K562 (cell line): ENCODE results near the gene KCNK16. TPM values are rescaled to one million over a fixed set of nuclear protein-coding genes. Genes with fewer than 3 reads are reported as not detected.

Experiments
- ATAC-seq: fragments of 200-7000 bp; cut with Tn5 transposase; 3 replicates; pipeline ENCODE4 v1.9.1; 2020; ENCODE audit warnings: moderate library complexity
- BruUV-seq: library from RNA; stranded (reverse); fragments of 400-500 nt; replicated peaks from 2 replicates; lab custom pipeline; 2021; lab: Mats Ljungman, UMichigan
- CTCF ChIA-PET: fragments of 300-600 bp; formaldehyde crosslinking; extraction: SDS; loops from one replicate; lab custom pipeline; 2021; ENCODE audit warnings: low intra/inter-chr PET ratio; lab: Yijun Ruan, JAX
- POLR2A ChIA-PET: fragments of 300-600, 350-650 bp; sonication (Branson Sonifier 250); formaldehyde crosslinking; extraction: SDS; loops from one replicate; lab custom pipeline; 2021; ENCODE audit warnings: antibody characterized with exemption, inconsistent platforms; lab: Yijun Ruan, JAX
- DNase-seq, 4 experiments: peaks; one replicate each; pipeline versions ENCODE4 v3.0.0 to v3.0.0-alpha.2; 2011 to 2018; ENCODE audit warnings: low spot score in 3 of 4, mixed read lengths in 3 of 4; ENCODE audit errors: extremely low read depth in 1 of 4
- FAIRE-seq: peaks from 2 replicates; lab custom pipeline; 2011; peaks lifted over from hg19 to GRCh38; lab: Jason Lieb, UNC
- H2AFZ ChIP-seq: 2 replicates; pipeline ENCODE4 v1.6.0; 2011; ENCODE audit warnings: low read depth, low read length, control low read depth, inconsistent platforms
- H3K27ac ChIP-seq: fragments of 200-600 bp; 3 replicates; pipeline ENCODE4 v1.8.0; 2011; ENCODE audit warnings: low read depth, mild to moderate bottlenecking, control low read depth, inconsistent platforms, low read length, moderate library complexity, mixed read lengths; ENCODE audit errors: extremely low read depth
- H3K27me3 ChIP-seq, 2 experiments: fragments of 300-600 bp in 1 of 2; 2 replicates in 1 of 2; 3 replicates in 1 of 2; pipeline versions ENCODE4 v1.6.0 to v1.8.0; 2011; ENCODE audit warnings: inconsistent platforms in 2 of 2, low read length in 2 of 2, mild to moderate bottlenecking in 1 of 2, mixed read lengths in 1 of 2, moderate library complexity in 1 of 2; ENCODE audit not compliant: control insufficient read depth in 2 of 2, insufficient read depth in 2 of 2
- H3K36me3 ChIP-seq: fragments of 300-600 bp; 3 replicates; pipeline ENCODE4 v1.8.0; 2011; ENCODE audit warnings: mild to moderate bottlenecking, low read length, inconsistent platforms; ENCODE audit not compliant: control insufficient read depth, insufficient read depth
- H3K4me1 ChIP-seq, 2 experiments: fragments of 200-600 bp in 1 of 2; replicated peaks in 1 of 2; 2 replicates in 1 of 2; 3 replicates in 1 of 2; pipeline versions ENCODE4 v1.5.1 to v1.8.0; 2011; ENCODE audit warnings: inconsistent platforms in 2 of 2, low read length in 2 of 2, mild to moderate bottlenecking in 1 of 2, mixed read lengths in 1 of 2, moderate library complexity in 1 of 2; ENCODE audit not compliant: control insufficient read depth in 2 of 2, insufficient read depth in 2 of 2
- H3K4me2 ChIP-seq: 2 replicates; pipeline ENCODE4 v1.6.1; 2011; ENCODE audit warnings: low read length, control low read depth, inconsistent platforms, mixed read lengths; ENCODE audit not compliant: insufficient read depth
- H3K4me3 ChIP-seq: fragments of 200-600 bp; sonication (generic), shearing (Covaris generic); 2 replicates; pipeline ENCODE4 v1.5.1; 2016; ENCODE audit warnings: control low read depth, inconsistent platforms
- H3K79me2 ChIP-seq: fragments of 200-600 bp; 3 replicates; pipeline ENCODE4 v1.8.0; 2011; ENCODE audit warnings: low read length, inconsistent platforms; ENCODE audit not compliant: control insufficient read depth, insufficient read depth
- H3K9ac ChIP-seq, 2 experiments: 2 replicates each; pipeline versions ENCODE4 v1.6.0 to v1.6.1; 2011; ENCODE audit warnings: low read depth in 2 of 2, low read length in 2 of 2, control low read depth in 1 of 2, inconsistent platforms in 1 of 2, mild to moderate bottlenecking in 1 of 2, mixed read lengths in 1 of 2; ENCODE audit not compliant: insufficient read depth in 1 of 2
- H3K9me1 ChIP-seq: one replicate; pipeline ENCODE4 v1.6.0; 2011; ENCODE audit warnings: inconsistent platforms, mild to moderate bottlenecking, low read length, moderate library complexity; ENCODE audit not compliant: control insufficient read depth, insufficient read depth
- H3K9me3 ChIP-seq: replicated peaks from 2 replicates; pipeline ENCODE4 v1.5.1; 2011; ENCODE audit warnings: low read depth, low read length, inconsistent platforms; ENCODE audit not compliant: control insufficient read depth, insufficient read depth
- H4K20me1 ChIP-seq: replicated peaks from 2 replicates; pipeline ENCODE4 v1.6.1; 2011; ENCODE audit warnings: low read length, inconsistent platforms, mixed read lengths; ENCODE audit not compliant: control insufficient read depth, insufficient read depth
- BRF2 ChIP-seq: IDR thresholded peaks from 3 replicates; pipeline ENCODE4 v1.6.1; 2011; ENCODE audit warnings: borderline replicate concordance, mild to moderate bottlenecking; ENCODE audit not compliant: insufficient read length, insufficient read depth
- CHD2 ChIP-seq: IDR thresholded peaks from 2 replicates; pipeline ENCODE4 v1.6.1; 2011; ENCODE audit warnings: low read depth, low read length
- CTCF ChIP-seq, 3 experiments: IDR thresholded peaks in 2 of 3; conservative IDR thresholded peaks in 1 of 3; 2 replicates each; pipeline ENCODE4 v1.5.1; 2011 to 2012; ENCODE audit warnings: low read length in 3 of 3, mild to moderate bottlenecking in 3 of 3, control low read depth in 2 of 3, improper control_type of control experiment in 1 of 3, inconsistent platforms in 1 of 3, low read depth in 1 of 3, mixed read lengths in 1 of 3, moderate library complexity in 1 of 3; ENCODE audit not compliant: insufficient read depth in 2 of 3
- ESRRA ChIP-seq: fragments of 450-650 bp; IDR thresholded peaks from 2 replicates; pipeline ENCODE4 v1.6.1; 2014; ENCODE audit warnings: low read depth, mild to moderate bottlenecking, moderate library complexity, borderline replicate concordance
- FOXK1 ChIP-seq: sonication (generic); formaldehyde crosslinking; IDR thresholded peaks from 2 replicates; pipeline ENCODE4 v1.8.0; 2022; ENCODE audit warnings: missing genetic modification reagents, mild to moderate bottlenecking, borderline replicate concordance
- MCM2 ChIP-seq: fragments of 450-650 bp; IDR thresholded peaks from 2 replicates; pipeline ENCODE4 v1.6.1; 2017; ENCODE audit warnings: low read depth, mild to moderate bottlenecking
- MCM3 ChIP-seq: fragments of 450-650 bp; IDR thresholded peaks from 2 replicates; pipeline ENCODE4 v1.6.1; 2016
- NCOR1 ChIP-seq: fragments of 450-650 bp; IDR thresholded peaks from 2 replicates; pipeline ENCODE4 v1.6.1; 2016; ENCODE audit warnings: mild to moderate bottlenecking, moderate library complexity
- NFE2L1 ChIP-seq: fragments of 450-650 bp; IDR thresholded peaks from 2 replicates; pipeline ENCODE4 v1.6.1; 2016; ENCODE audit warnings: missing genetic modification characterization, low read depth, mild to moderate bottlenecking, missing compliant biosample characterization, moderate library complexity, borderline replicate concordance
- POLR3G ChIP-seq: IDR thresholded peaks from 2 replicates; pipeline ENCODE4 v1.6.1; 2011; ENCODE audit not compliant: insufficient read length, insufficient replicate concordance; ENCODE audit errors: extremely low read depth
- RAD21 ChIP-seq, 2 experiments: fragments of 250-450 bp in 1 of 2; fragments of 450-650 bp in 1 of 2; sonication (Bioruptor Pico) in 1 of 2; formaldehyde crosslinking in 1 of 2; IDR thresholded peaks in 1 of 2; conservative IDR thresholded peaks in 1 of 2; 2 replicates each; pipeline versions ENCODE4 v1.4.0 to v1.8.0; 2020 to 2022; ENCODE audit warnings: mild to moderate bottlenecking in 2 of 2, moderate library complexity in 1 of 2
- ZNF143 ChIP-seq: sonication (generic); formaldehyde crosslinking; IDR thresholded peaks from 2 replicates; pipeline ENCODE4 v1.9.0; 2022; ENCODE audit warnings: mild to moderate bottlenecking, missing genetic modification reagents
- ZNF224 ChIP-seq: sonication (generic); formaldehyde crosslinking; IDR thresholded peaks from 2 replicates; pipeline ENCODE4 v1.8.0; 2022; ENCODE audit warnings: mild to moderate bottlenecking, missing genetic modification reagents
- ZNF785 ChIP-seq: fragments of 250-450 bp; sonication (Bioruptor Pico); IDR thresholded peaks from 2 replicates; pipeline ENCODE4 v1.4.0; 2020; ENCODE audit warnings: mild to moderate bottlenecking
- WGBS: fragments of 100-300 bp; shearing (Covaris generic); methylation state at CpG from one replicate; pipeline ENCODE4 v1.1.6; 2016; ENCODE audit warnings: low coverage, mixed read lengths; ENCODE audit not compliant: insufficient coverage; ENCODE audit errors: missing lambda C conversion rate; 5-methylcytosine and 5-hydroxymethylcytosine counted together
- in situ Hi-C: fragments of 300-500 bp; cut with MboI; formaldehyde crosslinking; loops from 4 replicates; pipeline ENCODE4 v1.15.0; 2018; ENCODE audit warnings: inconsistent platforms, mixed read lengths
- intact Hi-C: fragments of 100-400 bp; cut with micrococcal nuclease; formaldehyde crosslinking; loops from 2 replicates; pipeline ENCODE4 v1.14.2; 2022
- polyA plus RNA-seq, 8 experiments: library from polyadenylated mRNA; depleted of rRNA in 4 of 8; stranded (reverse) in 5 of 8; unstranded in 3 of 8; fragments of >200 nt; fragmentation: Nextera tagmentation in 2 of 8; fragmentation: Illumina TruSeq in 1 of 8; extraction: Ambion mirVana in 2 of 8; extraction: Trizol in 1 of 8; gene quantifications; 2 replicates each; pipeline versions ENCODE4 v1.2.1 to v1.2.3, GENCODE V29; 2011 to 2014; ENCODE audit warnings: inconsistent platforms in 1 of 8, missing spikeins in 1 of 8
- total RNA-seq, 7 experiments: library from RNA; depleted of rRNA in 6 of 7; stranded (reverse); fragments of >200 nt in 6 of 7; fragmentation: Illumina TruSeq in 2 of 7; extraction: Trizol in 2 of 7; gene quantifications; 2 replicates each; pipeline versions ENCODE4 v1.2.1 to v1.2.3, GENCODE V29; 2011 to 2021; ENCODE audit warnings: low replicate concordance in 1 of 7

KCNK16 gene
- total and polyA plus RNA-seq, 9 of the 15 experiments (the other 6 are each of a cell fraction or from before 2014, with no cell fraction given): not detected

- no peak for TF ChIP-seq MCM2
- TF ChIP-seq NCOR1: no peak
- TF ChIP-seq MCM3: no peak
- no peak for TF ChIP-seq NFE2L1
- no peak for TF ChIP-seq ZNF224 (CRISPR knock-in tag)
- no peak for TF ChIP-seq CHD2
- no peak for TF ChIP-seq ZNF143
- no peak for TF ChIP-seq FOXK1 (CRISPR knock-in tag)
- TF ChIP-seq ZNF785 (CRISPR knock-in tag): no peak
- TF ChIP-seq POLR3G: no peak
Measured at GRCh38 chr6:39363280-39363679, 40.8 kb upstream of the KCNK16 start (continued).

GRCh38 chr6:39362487-39362865 lies 40.0 kb upstream of the KCNK16 start:
- 9% methylated on average over 3 of the region's 3 CpGs for whole genome bisulfite sequencing
- POLR2A ChIA-PET: interaction anchor here (0.6 to 1.0 kb wide), 2 partner anchors 21 to 1044 kb away, joined by 3 to 4 read pairs; no protein-coding TSS in a partner anchor

More at GRCh38 chr6:39362487-39362865, 40.0 kb upstream of the KCNK16 start:
- Histone ChIP-seq H3K27me3 (peaks cover 8 to 60% of the 10 kb centered on the region in 2 experiments; a peak in 4 of 5 replicates), H2AFZ (no peak overlapping the region), H3K4me1 (no peaks in the 10 kb centered on the region), H3K9me1 (no peaks in the 10 kb centered on the region), H3K27ac (no peak overlapping the region), H3K9ac (no peak overlapping the region), H3K79me2 (no peaks in the 10 kb centered on the region), H3K4me3 (no peak overlapping the region), H3K9me3 (no peaks in the 10 kb centered on the region), H3K36me3 (no peaks in the 10 kb centered on the region), H4K20me1 (peaks cover 7% of the 10 kb centered on the region), H3K4me2 (no peak overlapping the region)
- BruUV-seq: no TSS peak
- FAIRE-seq (no peak), DNase-seq (peak in 2 of 4 experiments; percentile 27), ATAC-seq (peak; percentile 78)
- intact Hi-C loops (loop anchor here (5.0 kb wide), 1 partner anchor 530 kb away; no protein-coding TSS in a partner anchor), in situ Hi-C loops (loop anchor here (10.0 to 25.0 kb wide), 4 partner anchors 512 to 1675 kb away; partner anchors contain the start of genes TSPO2 and UNC5CL)
- TF ChIP-seq ESRRA (0 out of 2 replicates have a peak, but pooled peaks have one; percentile 9), CTCF (IDR thresholded peaks at IDR 0.05 in 2 of 3, conservative IDR thresholded peaks at IDR 0.05 in 1 of 3; ENCODE audit: insufficient read depth in 2 of 3, low read depth in 1 of 3, low read length in 3 of 3) (peak in 2 of 3 experiments; percentile 49 to 58; a peak in 3 of 6 replicates), BRF2 (no peak), RAD21 (CRISPR knock-in tag; conservative IDR thresholded peaks at IDR 0.05 in 1 of 2, IDR thresholded peaks at IDR 0.05 in 1 of 2) (peak in 1 of 2 experiments; percentile 35; a peak in 2 of 4 replicates)
- CTCF ChIA-PET: no interaction called here
